HL-60 (cell line): ENCODE data around the gene CAPN8.

ENCODE experiments used
- DNase-seq, 2 experiments: peaks; one replicate each; pipeline ENCODE4 v3.0.0-alpha.2; 2010 to 2020; ENCODE audit warnings: low read depth in 1 of 2, low spot score in 1 of 2
- H3K27ac ChIP-seq: fragments of 250-450 bp; sonication (Bioruptor Pico); replicated peaks from 2 replicates; pipeline ENCODE4 v1.5.1; 2020; ENCODE audit warnings: mild to moderate bottlenecking, moderate library complexity
- H3K27me3 ChIP-seq: fragments of 250-450 bp; sonication (Bioruptor Pico); 2 replicates; pipeline ENCODE4 v1.5.1; 2021; ENCODE audit warnings: mild to moderate bottlenecking, moderate library complexity; ENCODE audit not compliant: insufficient read depth, poor library complexity, severe bottlenecking
- H3K4me3 ChIP-seq: replicated peaks from 2 replicates; pipeline ENCODE4 v1.5.1; 2011; ENCODE audit warnings: mild to moderate bottlenecking, control low read depth, low read length; ENCODE audit not compliant: insufficient read depth
- CTCF ChIP-seq: IDR thresholded peaks from one replicate; pipeline ENCODE4 v1.5.1; 2011; ENCODE audit warnings: low read length, control low read depth, inconsistent platforms; ENCODE audit not compliant: insufficient read depth
- GABPA ChIP-seq: IDR thresholded peaks from 2 replicates; pipeline ENCODE4 v1.6.1; 2012; ENCODE audit warnings: low read depth
- POLR2AphosphoS5 ChIP-seq: IDR thresholded peaks from 2 replicates; pipeline ENCODE4 v1.6.1; 2012; ENCODE audit warnings: low read depth
- REST ChIP-seq: IDR thresholded peaks from 2 replicates; pipeline ENCODE4 v1.6.1; 2012; ENCODE audit warnings: low read depth; ENCODE audit not compliant: insufficient replicate concordance
- SPI1 ChIP-seq: IDR thresholded peaks from 2 replicates; pipeline ENCODE4 v1.6.1; 2012; ENCODE audit warnings: low read depth, mild to moderate bottlenecking, borderline replicate concordance

Gene CAPN8

GRCh38 chr1:223542831-223543230, 122.7 kb downstream of the CAPN8 start:
- Histone ChIP-seq H3K4me3 (no peak overlapping the region), H3K27ac (no peak overlapping the region), H3K27me3 (no peaks in the 10 kb centered on the region)
- no peak for TF ChIP-seq GABPA
- TF ChIP-seq CTCF = no peak
- no peak for TF ChIP-seq REST
- no peak for TF ChIP-seq SPI1
- no peak for TF ChIP-seq POLR2AphosphoS5
- DNase-seq = no peak

GRCh38 chr1:223540485-223541106, 124.9 kb downstream of the CAPN8 start:
- Histone ChIP-seq H3K27ac (no peak overlapping the region), H3K27me3 (no peaks in the 10 kb centered on the region), H3K4me3 (no peak overlapping the region)
- TF ChIP-seq REST (no peak), CTCF (no peak), POLR2AphosphoS5 (no peak), GABPA (no peak), SPI1 (no peak)
- no peak for DNase-seq

- no peak for DNase-seq
- TF ChIP-seq CTCF = no peak
- no peak for TF ChIP-seq POLR2AphosphoS5
- no peak for TF ChIP-seq REST
- TF ChIP-seq SPI1 = no peak
- no peak for TF ChIP-seq GABPA
- no peaks in the 10 kb centered on the region for H3K27me3 ChIP-seq
- no peak overlapping the region for H3K4me3 ChIP-seq
- no peak overlapping the region for H3K27ac ChIP-seq
Observed at GRCh38 chr1:223539750-223540149, 125.8 kb downstream of the CAPN8 start.
